HuH-7 (cell line): ENCODE data around the gene CCNY.

ENCODE experiments used
- DNase-seq: peaks from one replicate; pipeline ENCODE4 v3.0.0; 2011; ENCODE audit warnings: low spot score

Gene CCNY

GRCh38 chr10:35585356-35585755 is 249.0 kb downstream of the CCNY start:
- DNase-seq, result no peak

DNA sequence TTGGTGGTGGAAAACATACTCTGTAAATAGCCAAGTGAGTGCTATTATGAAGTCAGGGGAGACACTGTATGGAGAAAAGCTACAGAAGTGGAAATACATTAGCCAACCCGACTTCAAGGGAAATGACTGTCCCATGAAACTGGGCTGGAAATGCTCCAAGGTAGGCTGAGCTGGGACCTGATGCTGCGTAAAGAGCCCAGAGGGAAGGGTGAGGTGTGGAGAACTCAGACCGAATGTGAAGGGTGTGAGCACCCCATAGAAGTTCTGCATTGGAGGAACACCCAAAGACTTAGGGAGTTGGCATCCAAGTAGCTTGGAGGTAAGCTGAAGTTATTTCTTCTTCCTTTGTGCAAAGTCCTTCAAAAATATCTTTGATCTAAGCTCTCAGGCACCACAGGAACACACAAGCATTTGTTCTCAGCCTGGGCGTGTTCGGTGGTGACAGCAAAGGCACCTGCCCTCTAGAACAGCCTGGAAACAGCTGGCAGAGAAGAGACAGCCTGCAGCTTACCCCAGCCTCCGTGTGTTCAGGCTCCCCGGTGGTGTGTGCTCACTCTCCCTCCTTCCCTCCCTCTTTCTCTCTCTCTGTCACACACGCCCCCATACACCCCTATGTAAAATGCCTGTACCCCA is 249.7 kb downstream of the CCNY start:
- no peak for DNase-seq

DNA sequence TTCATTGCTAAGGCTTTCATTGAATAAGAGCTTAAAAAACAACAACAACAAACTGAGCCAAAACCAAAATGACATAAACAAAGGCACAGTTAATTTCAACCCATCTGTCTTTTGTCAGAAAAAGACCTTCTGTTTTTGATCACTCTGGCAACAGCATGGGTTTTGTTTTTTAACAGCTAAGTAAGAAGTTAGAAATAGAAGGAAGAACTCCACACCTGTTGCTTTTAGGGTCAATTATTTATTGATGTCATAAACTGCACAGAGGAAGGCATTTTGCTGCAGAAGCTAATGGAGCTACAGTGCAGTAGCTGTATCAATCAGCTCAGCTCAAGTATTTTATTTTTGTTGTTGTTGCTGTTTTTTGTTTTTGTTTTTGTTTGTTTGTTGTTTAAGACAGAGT is 252.5 kb downstream of the CCNY start:
- no peak for DNase-seq

- DNase-seq, result no peak
Observed at GRCh38 chr10:35592441-35592840, 256.1 kb downstream of the CCNY start.

DNA sequence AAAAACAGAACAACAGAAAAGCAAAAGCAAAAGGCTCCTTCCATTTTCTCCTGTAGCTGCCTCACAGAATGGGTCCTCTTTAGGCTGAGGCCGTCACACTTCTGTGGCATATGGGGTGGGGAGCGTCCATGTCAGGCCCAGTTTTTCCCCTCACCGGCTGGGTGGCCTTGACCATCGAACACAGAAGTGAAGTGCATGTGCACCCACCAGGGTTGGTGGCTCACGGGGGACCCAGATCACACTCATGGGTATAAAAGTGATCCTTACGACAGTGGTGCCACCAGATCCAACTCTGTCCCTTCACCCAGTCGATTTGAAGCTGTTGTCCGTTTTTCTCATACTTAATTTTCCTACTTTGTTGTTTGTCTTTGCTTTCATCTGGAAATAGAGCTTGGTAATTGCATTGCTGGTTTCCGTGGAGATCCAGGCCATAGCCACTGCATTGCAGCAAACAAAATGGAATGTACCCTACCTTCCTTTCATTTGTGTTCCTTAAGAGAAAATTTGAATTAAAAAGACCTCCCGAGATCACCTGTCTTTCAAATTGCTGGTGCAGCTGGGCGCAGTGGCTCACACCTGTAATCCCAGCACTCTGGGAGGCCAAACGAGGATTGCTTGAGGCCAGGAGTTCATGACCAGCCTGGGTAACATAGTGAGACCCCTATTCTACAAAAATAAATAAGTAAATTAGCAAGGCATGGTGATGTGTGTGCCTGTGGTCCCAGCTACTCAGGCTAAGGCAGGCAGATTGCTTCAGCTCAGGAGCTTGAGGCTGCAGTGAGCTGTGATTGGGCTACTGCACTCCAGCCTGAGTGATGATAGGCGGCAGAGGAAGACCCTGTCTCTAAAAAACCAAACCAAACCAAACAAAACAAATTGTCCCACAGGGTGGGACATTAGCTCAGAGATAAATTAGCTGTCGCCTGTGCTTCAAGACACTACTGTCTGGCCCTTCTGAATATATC is 258.1 kb downstream of the CCNY start:
- no peak for DNase-seq

- no peak for DNase-seq
Observed at GRCh38 chr10:35595106-35595505, 258.8 kb downstream of the CCNY start.

GRCh38 chr10:35598379-35598778 is 262.1 kb downstream of the CCNY start:
- DNase-seq, result peak; percentile 37

- no peak for DNase-seq
Observed at GRCh38 chr10:35600193-35600592, 263.9 kb downstream of the CCNY start.

DNA sequence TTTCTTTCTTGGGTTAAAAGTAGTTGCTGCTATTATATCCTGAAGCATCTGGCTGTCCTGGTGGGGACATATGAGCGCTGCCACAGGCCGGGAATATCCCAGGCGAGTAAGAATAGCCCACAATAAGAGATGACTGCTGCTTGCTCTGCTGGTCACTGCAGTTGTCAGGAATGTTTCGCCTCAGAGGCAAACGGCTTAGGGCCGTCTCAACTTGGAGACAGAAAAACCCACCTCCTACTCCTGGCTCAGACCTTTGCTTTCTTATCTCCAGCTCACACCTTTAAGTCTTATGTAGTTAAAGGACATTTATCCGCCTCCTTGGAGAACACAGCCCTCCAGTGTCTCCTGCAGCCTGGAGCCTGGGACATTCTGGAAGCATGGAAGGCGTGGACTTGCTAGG is 268.9 kb downstream of the CCNY start, which contains the start of gene GJD4:
GJD4 (plus strand) TSS at position 151 of the 400 bp plus-strand sequence; CDS start at position 378, 227 bp downstream.
- no peak for DNase-seq

DNA sequence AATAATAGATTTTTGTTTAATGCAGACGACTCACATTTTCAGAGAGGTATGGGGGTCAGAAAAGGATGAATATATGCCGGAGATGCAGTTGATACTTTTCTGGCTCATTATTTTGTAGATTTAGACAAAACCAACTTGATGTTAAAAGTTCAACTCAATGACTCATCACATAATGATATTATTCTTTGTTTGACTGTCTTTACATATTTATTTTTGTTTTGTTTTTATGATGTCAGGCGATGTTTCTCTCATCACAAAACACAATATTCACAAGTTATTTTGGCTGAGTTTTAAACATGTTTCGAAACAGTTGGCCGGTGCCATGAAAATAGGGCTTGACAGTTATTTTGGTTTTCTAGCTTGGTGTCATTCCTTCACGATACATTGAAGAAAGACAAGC is 270.1 kb downstream of the CCNY start:
- no peak for DNase-seq

- DNase-seq, result no peak
Observed at GRCh38 chr10:35607475-35608327, 271.4 kb downstream of the CCNY start.

GRCh38 chr10:35608328-35608672 is 272.0 kb downstream of the CCNY start:
- DNase-seq, result no peak

- DNase-seq, result peak; percentile 31
Observed at GRCh38 chr10:35611750-35612149, 275.4 kb downstream of the CCNY start.

- no peak for DNase-seq
Observed at GRCh38 chr10:35612385-35613106, 276.2 kb downstream of the CCNY start.

DNA sequence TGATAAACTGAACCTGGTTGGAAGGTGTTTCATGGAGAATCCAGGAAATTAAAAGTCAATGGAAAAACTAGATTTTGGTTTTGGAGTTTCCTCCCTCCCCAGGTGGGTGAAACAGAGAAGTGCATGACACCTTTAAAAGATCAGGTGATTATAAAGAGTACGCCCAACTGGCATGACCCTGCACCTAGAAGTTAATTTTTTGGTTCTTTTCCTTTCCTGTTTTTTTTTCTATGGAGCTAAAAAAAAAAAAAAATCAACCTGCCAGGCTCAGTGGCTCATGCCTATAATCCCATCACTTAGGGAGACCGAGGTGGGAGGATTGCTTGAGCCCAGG is 276.8 kb downstream of the CCNY start:
- no peak for DNase-seq

GRCh38 chr10:35613597-35614226 is 277.4 kb downstream of the CCNY start:
- DNase-seq, result no peak

DNA sequence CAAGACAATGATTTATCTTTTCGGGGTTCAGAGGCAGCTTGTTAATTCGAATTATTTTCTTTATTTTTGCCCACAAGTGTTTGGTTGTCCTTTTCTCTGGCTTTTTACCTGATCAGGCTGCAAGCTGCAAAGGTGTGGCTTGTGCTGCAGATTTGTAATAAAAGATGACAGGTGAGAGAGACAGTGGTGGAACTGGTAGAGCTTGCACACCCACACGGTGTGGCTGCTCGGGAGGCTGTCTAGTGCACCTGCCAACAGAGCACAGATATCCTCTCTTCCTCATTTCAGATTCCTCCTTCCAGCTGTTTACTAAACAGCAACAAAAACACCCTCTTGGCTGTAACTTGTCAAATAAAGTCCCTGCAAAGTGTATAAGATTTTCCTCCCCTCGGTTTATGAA is 278.0 kb downstream of the CCNY start:
- DNase-seq, result no peak
